ENCODE measurements around the gene CTRB1. TPM values are rescaled to one million over a fixed set of nuclear protein-coding genes. Genes with fewer than 3 reads are reported as not detected.

The CTRB1 gene
- total and polyA plus RNA-seq, 2 of the 8 experiments (the other 6 are each of a cell fraction or from before 2014, with no cell fraction given) = not detected

DNA sequence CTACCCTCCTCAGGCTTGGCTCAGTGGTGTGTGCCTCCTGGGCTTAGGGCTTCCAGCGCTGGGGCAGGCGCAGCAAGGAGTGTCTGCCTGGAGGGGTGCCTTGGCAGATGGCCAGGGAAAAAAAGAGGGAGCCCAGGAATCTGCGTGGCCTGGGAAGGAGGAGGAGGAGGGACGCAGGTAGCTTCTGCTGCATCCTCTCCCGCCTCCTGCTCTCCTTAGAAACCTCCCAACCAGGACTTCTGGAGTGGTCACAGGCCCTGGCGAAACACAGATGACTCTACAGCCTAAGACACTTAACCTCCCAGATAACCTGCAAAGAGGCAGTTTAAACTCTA, 40.0 kb downstream of the CTRB1 start:
- Histone ChIP-seq H3K4me3 (ENCODE audit: extremely low read depth in 1 of 4, insufficient read depth in 2 of 4, low read depth in 3 of 4, low read length in 4 of 4) (no peak overlapping the region), H3K23me2 (ENCODE audit: low read depth, low read length) (no peaks in the 10 kb centered on the region), H2AK5ac (ENCODE audit: low read depth, low read length) (no peak overlapping the region), H3K14ac (ENCODE audit: insufficient read length) (no peak overlapping the region), H2BK12ac (ENCODE audit: low read depth, low read length) (peak overlapping the region; percentile 11; the same call in 1 of the 2 replicates), H3K4me1 (replicated peaks in 1 of 4; ENCODE audit: control insufficient read depth in 3 of 4, insufficient read depth in 4 of 4, low read length in 3 of 4) (peaks cover 11 to 57% (median 41%) of the 10 kb centered on the region in 4 experiments), H3K79me1 (ENCODE audit: low read depth, low read length) (peaks cover 31% of the 10 kb centered on the region), H3K23ac (ENCODE audit: insufficient read length) (no peak overlapping the region), H3K9ac (replicated peaks in 1 of 4; ENCODE audit: extremely low read depth in 1 of 4, low read depth in 3 of 4, low read length in 3 of 4) (no peak overlapping the region), H3K18ac (ENCODE audit: extremely low read depth, low read length) (no peak overlapping the region), H4K8ac (ENCODE audit: extremely low read depth, insufficient read depth, low read length) (no peak overlapping the region), H3K4me2 (ENCODE audit: insufficient read depth in 1 of 2, low read depth in 2 of 2, low read length in 2 of 2) (no peak overlapping the region), H4K91ac (replicated peaks; ENCODE audit: insufficient read length, low read length) (no peak overlapping the region), H2BK20ac (ENCODE audit: low read length) (no peak overlapping the region), H3K27ac (ENCODE audit: low read depth, low read length) (no peak overlapping the region), H2AFZ (ENCODE audit: low read length) (no peak overlapping the region), H3K36me3 (ENCODE audit: control insufficient read depth in 2 of 4, insufficient read depth in 4 of 4, low read length in 3 of 4) (no peaks in the 10 kb centered on the region), H3K56ac (replicated peaks; ENCODE audit: insufficient read length, low read depth, low read length) (no peak overlapping the region), H3K4ac (replicated peaks; ENCODE audit: insufficient read length, low read depth, low read length) (no peak overlapping the region), H3K9me3 (ENCODE audit: insufficient read depth in 2 of 2, low read depth in 1 of 2, low read length in 1 of 2) (no peaks in the 10 kb centered on the region), H2BK15ac (ENCODE audit: low read length) (no peak overlapping the region), H3K27me3 (replicated peaks in 1 of 4; ENCODE audit: control insufficient read depth in 3 of 4, extremely low read depth in 1 of 4, insufficient read depth in 3 of 4, low read length in 3 of 4) (no peaks in the 10 kb centered on the region), H3K79me2 (ENCODE audit: control insufficient read depth in 1 of 2, insufficient read depth in 2 of 2, low read length in 2 of 2) (peaks cover 0 to 87% of the 10 kb centered on the region in 2 experiments; a peak in 2 of 4 replicates), H4K20me1 (replicated peaks in 1 of 2; ENCODE audit: control insufficient read depth in 1 of 2, insufficient read depth in 2 of 2, low read length in 2 of 2) (peaks cover 9 to 30% of the 10 kb centered on the region in 2 experiments), H4K5ac (ENCODE audit: insufficient read length, low read depth, low read length) (no peak overlapping the region), H2BK5ac (ENCODE audit: low read depth, low read length) (peak overlapping the region; percentile 74; the same call in 1 of the 2 replicates), H2BK120ac (replicated peaks; ENCODE audit: low read depth, low read length) (no peak overlapping the region)
- DNase-seq (ENCODE audit: low read depth in 1 of 2, low spot score in 2 of 2) = no peak
- CTCF ChIA-PET (ENCODE audit: partially characterized antibody) = interaction anchor here (0.8 to 1.2 kb wide), 2 partner anchors 11 to 25 kb away, joined by 3 to 5 read pairs; no protein-coding TSS in a partner anchor
- no peak for FAIRE-seq
- POLR2A ChIA-PET (ENCODE audit: partially characterized antibody) = interaction anchor here (0.5 to 1.0 kb wide), 4 partner anchors 11 to 109 kb away, joined by 3 to 4 read pairs (median 3); no protein-coding TSS in a partner anchor
- WGBS, 2 experiments (ENCODE audit: extremely low coverage in 1 of 2, insufficient coverage in 1 of 2, insufficient read length in 1 of 2, insufficient replicate concordance in 2 of 2, low coverage in 1 of 2, low lambda C conversion rate in 2 of 2, missing lambda C conversion rate in 1 of 2) = 83% methylated on average over 6 of the region's 6 CpGs; no CpG with 5 or more reads in 1 of the 2 experiments
